Measurements from ENCODE around the gene TANC1. TPM values are rescaled to one million over a fixed set of nuclear protein-coding genes. Genes with fewer than 3 reads are reported as not detected.

The TANC1 gene
- total and polyA plus RNA-seq, 2 of the 4 experiments (the other 2 are of a cell fraction), result 10.2 to 12.9 TPM

- peaks cover 39 to 82% of the 10 kb centered on the region in 2 experiments for H3K79me1 ChIP-seq (ENCODE audit: low read depth in 1 of 2, low read length in 2 of 2)
- DNase-seq (no peak), ATAC-seq (ENCODE audit: low read depth) (no peak)
- no peak overlapping the region for H4K5ac ChIP-seq (ENCODE audit: low read depth, low read length)
- H3K56ac ChIP-seq (ENCODE audit: extremely low read depth, insufficient read depth, low read length), result no peak overlapping the region
- H4K20me1 ChIP-seq (ENCODE audit: insufficient read depth, low read length), result peaks cover 27% of the 10 kb centered on the region
- H3K27me3 ChIP-seq (ENCODE audit: control insufficient read depth, insufficient read depth, low read length), result no peaks in the 10 kb centered on the region
- H3K4me1 ChIP-seq (ENCODE audit: control insufficient read depth, insufficient read depth, low read length), result peaks cover 20% of the 10 kb centered on the region
- ChIA-PET CTCF (interaction anchor here (1.0 to 1.2 kb wide), 2 partner anchors 29 to 122 kb away, joined by 3 to 4 read pairs; partner anchors contain the start of gene TANC1), POLR2A (ENCODE audit: unreplicated experiment) (no interaction called here)
- no peak overlapping the region for H2BK15ac ChIP-seq (ENCODE audit: low read depth, low read length)
- no peak overlapping the region for H3K4ac ChIP-seq (ENCODE audit: low read depth, low read length)
- 0 out of 2 replicates have a peak overlapping the region, but pooled peaks have one; percentile 3 for H3K14ac ChIP-seq (replicated peaks; ENCODE audit: low read depth, low read length)
- H4K8ac ChIP-seq (ENCODE audit: low read depth in 2 of 2, low read length in 2 of 2), result no peak overlapping the region
- H3K9ac ChIP-seq (ENCODE audit: low read depth, low read length), result no peak overlapping the region
- intact Hi-C loops (cut with micrococcal nuclease) (no loop called here), dilution Hi-C loops (cut with HindIII; ENCODE audit: low sequenced_read_pairs, unreplicated experiment) (no loop called here), in situ Hi-C loops (cut with MboI; ENCODE audit: low sequenced_read_pairs) (no loop called here)
- no peak for TF ChIP-seq RFX5 (IDR thresholded peaks at IDR 0.05; ENCODE audit: low read depth, low read length)
- TF ChIP-seq MAZ (IDR thresholded peaks at IDR 0.05; ENCODE audit: borderline replicate concordance, low read depth, low read length), result no peak
- TF ChIP-seq MAFK (IDR thresholded peaks at IDR 0.05; ENCODE audit: low read depth, low read length), result no peak
- no peak for TF ChIP-seq CTCF (conservative IDR thresholded peaks at IDR 0.05; ENCODE audit: low read depth, low read length)
- no peaks in the 10 kb centered on the region for H3K9me3 ChIP-seq (ENCODE audit: control insufficient read depth, insufficient read depth, low read length)
- H2BK5ac ChIP-seq (ENCODE audit: low read depth, low read length, poor library complexity, severe bottlenecking), result no peak overlapping the region
- no peak overlapping the region for H2AFZ ChIP-seq (replicated peaks; ENCODE audit: low read length, poor library complexity)
- H2BK120ac ChIP-seq (ENCODE audit: low read depth, low read length), result no peak overlapping the region
- H3K27ac ChIP-seq (ENCODE audit: insufficient read depth, low read length), result no peak overlapping the region
- no peak overlapping the region for H4K91ac ChIP-seq (ENCODE audit: insufficient read depth, low read depth, low read length)
- H3K36me3 ChIP-seq (ENCODE audit: control insufficient read depth, insufficient read depth, low read length), result no peaks in the 10 kb centered on the region; the same call in 1 of the 2 replicates
- no peak overlapping the region for H2AK5ac ChIP-seq (ENCODE audit: low read depth, low read length)
- no peak overlapping the region for H2BK20ac ChIP-seq (ENCODE audit: low read depth, low read length)
- peaks cover 35% of the 10 kb centered on the region for H3K9me1 ChIP-seq (ENCODE audit: insufficient read depth, low read length)
- no peak overlapping the region for H3K4me3 ChIP-seq (ENCODE audit: insufficient read depth, low read depth, low read length)
- no peak overlapping the region for H3K4me2 ChIP-seq (ENCODE audit: low read depth, low read length)
- no peak overlapping the region for H3K18ac ChIP-seq (ENCODE audit: low read depth, low read length)
- BruUV-seq (replicated peaks), result no TSS peak
- no peak overlapping the region for H2AK9ac ChIP-seq (replicated peaks; ENCODE audit: low read depth, low read length, poor library complexity)
- WGBS, 2 experiments (ENCODE audit: extremely low coverage in 2 of 2, insufficient read length in 1 of 2), result 57% methylated on average over 1 of the region's 4 CpGs; no CpG with 5 or more reads in 1 of the 2 experiments
- no peak overlapping the region for H3K23ac ChIP-seq (ENCODE audit: low read depth, low read length)
Measured at GRCh38 chr2:158997037-158997790, 28.8 kb downstream of the TANC1 start.

Data from IMR-90 (cell line).